Osteocyte (in vitro differentiated cells): ENCODE results near the gene NSUN3. TPM values are rescaled to one million over a fixed set of nuclear protein-coding genes. Genes with fewer than 3 reads are reported as not detected.
"Not testable (repeated sequence)": the region's sequence is repeated elsewhere in the genome, so short reads cannot be mapped to it uniquely, and the experiment has no call there.

Experiments used
- DNase-seq: peaks from one replicate; pipeline ENCODE4 v3.0.0; 2021; ENCODE audit warnings: mixed read lengths; ENCODE audit not compliant: unreplicated experiment; ENCODE audit errors: extremely low spot score
- H3K27ac Mint-ChIP-seq: one replicate; pipeline ENCODE4 v1.8.0; 2021; ENCODE audit warnings: mild to moderate bottlenecking, mixed read lengths; ENCODE audit not compliant: unreplicated experiment
- H3K27me3 Mint-ChIP-seq: one replicate; pipeline ENCODE4 v1.8.0; 2021; ENCODE audit warnings: mixed read lengths; ENCODE audit not compliant: unreplicated experiment
- H3K36me3 Mint-ChIP-seq: one replicate; pipeline ENCODE4 v1.8.0; 2021; ENCODE audit warnings: mixed read lengths; ENCODE audit not compliant: unreplicated experiment
- H3K4me1 Mint-ChIP-seq: one replicate; pipeline ENCODE4 v1.8.0; 2021; ENCODE audit warnings: mixed read lengths; ENCODE audit not compliant: unreplicated experiment
- H3K4me3 Mint-ChIP-seq: one replicate; pipeline ENCODE4 v1.8.0; 2021; ENCODE audit warnings: mild to moderate bottlenecking, moderate library complexity, mixed read lengths; ENCODE audit not compliant: unreplicated experiment
- H3K9me3 Mint-ChIP-seq: one replicate; pipeline ENCODE4 v1.8.0; 2021; ENCODE audit warnings: mixed read lengths; ENCODE audit not compliant: unreplicated experiment
- total RNA-seq: library from RNA; stranded (reverse); gene quantifications from 2 replicates; pipeline ENCODE4 v1.2.1, GENCODE V29; 2021
- TF ChIP-seq, protein P1 (sequence below): fragments of 200-600 bp; sonication (generic); IDR thresholded peaks from 2 replicates; pipeline ENCODE4 v1.5.0; 2021; ENCODE audit warnings: antibody characterized with exemption, mild to moderate bottlenecking, moderate library complexity

The NSUN3 gene
- total RNA-seq, 1 donor from 2014 or later = 15.0 TPM

DNA sequence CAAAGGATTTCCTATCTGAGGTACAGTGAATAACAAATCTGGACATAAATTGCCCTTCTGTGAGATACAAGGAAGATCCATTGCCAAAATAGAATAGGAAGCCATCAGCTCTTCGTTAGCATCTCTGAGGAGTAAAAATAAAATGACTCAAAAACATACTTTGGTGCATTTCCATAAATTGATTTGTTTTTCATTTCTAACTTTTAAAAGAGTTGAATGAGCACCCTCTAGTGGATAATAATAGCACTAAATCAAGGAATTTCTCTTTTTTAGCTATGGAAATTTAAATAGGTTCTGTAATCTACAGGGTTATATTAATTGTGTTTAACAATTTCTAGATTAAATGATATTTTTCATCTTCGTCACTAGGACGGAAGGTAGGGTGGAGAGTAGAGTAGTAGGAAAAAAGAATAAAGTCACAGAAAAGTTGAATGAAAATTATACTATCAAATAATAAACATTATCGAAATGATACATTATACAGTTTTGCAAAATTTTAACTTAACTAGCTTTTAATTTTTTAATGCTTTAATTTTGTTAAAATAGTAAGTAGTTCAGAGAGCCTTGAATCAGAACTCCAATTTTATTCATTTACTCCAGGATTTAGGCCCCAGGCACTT is 6.4 kb downstream of the NSUN3 start:
- H3K4me3 Mint-ChIP-seq = no peak overlapping the region
- H3K36me3 Mint-ChIP-seq = peaks cover 25% of the 10 kb centered on the region
- no peak for DNase-seq

DNA sequence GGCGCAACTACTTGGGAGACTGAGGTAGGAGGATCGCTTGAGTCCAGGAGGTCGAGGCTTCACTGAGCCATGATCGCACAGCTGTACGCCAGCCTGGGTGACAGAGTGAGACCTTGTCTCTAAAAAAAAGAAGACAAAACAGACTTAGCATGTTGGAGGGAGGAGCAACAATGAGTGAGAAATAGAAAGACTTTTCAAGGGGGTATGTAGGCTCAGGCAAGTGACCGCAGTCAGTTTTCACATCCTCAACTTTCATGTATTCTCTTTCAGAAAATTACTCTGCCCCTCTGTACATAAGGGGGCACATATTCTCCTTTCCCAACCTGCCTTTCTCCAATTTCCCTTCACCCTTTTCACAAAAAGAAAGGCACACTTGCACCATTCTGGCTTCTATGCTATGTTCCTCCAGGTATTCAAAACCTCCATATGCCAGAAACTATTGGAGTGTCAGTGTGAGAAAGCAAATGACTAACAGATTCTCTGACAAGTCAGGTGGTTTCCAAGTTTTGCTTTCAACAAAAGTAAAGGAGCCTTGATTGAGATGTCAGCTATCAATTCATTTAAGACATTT is 7.6 kb downstream of the NSUN3 start:
- Mint-ChIP-seq H3K4me3 (no peak overlapping the region), H3K9me3 (no peaks in the 10 kb centered on the region), H3K4me1 (peaks cover 10% of the 10 kb centered on the region), H3K27me3 (no peaks in the 10 kb centered on the region), H3K27ac (no peak overlapping the region), H3K36me3 (peaks cover 22% of the 10 kb centered on the region)
- no peak for DNase-seq
- TF ChIP-seq, protein P1, sequence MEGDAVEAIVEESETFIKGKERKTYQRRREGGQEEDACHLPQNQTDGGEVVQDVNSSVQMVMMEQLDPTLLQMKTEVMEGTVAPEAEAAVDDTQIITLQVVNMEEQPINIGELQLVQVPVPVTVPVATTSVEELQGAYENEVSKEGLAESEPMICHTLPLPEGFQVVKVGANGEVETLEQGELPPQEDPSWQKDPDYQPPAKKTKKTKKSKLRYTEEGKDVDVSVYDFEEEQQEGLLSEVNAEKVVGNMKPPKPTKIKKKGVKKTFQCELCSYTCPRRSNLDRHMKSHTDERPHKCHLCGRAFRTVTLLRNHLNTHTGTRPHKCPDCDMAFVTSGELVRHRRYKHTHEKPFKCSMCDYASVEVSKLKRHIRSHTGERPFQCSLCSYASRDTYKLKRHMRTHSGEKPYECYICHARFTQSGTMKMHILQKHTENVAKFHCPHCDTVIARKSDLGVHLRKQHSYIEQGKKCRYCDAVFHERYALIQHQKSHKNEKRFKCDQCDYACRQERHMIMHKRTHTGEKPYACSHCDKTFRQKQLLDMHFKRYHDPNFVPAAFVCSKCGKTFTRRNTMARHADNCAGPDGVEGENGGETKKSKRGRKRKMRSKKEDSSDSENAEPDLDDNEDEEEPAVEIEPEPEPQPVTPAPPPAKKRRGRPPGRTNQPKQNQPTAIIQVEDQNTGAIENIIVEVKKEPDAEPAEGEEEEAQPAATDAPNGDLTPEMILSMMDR = no peak

More for the DNA sequence above, 6.4 kb downstream of the NSUN3 start:
- Mint-ChIP-seq H3K27me3 (no peaks in the 10 kb centered on the region), H3K27ac (peak overlapping the region; percentile 29), H3K4me1 (peaks cover 19% of the 10 kb centered on the region), H3K9me3 (no peaks in the 10 kb centered on the region)
- TF ChIP-seq, protein P1 = peak; percentile 64

DNA sequence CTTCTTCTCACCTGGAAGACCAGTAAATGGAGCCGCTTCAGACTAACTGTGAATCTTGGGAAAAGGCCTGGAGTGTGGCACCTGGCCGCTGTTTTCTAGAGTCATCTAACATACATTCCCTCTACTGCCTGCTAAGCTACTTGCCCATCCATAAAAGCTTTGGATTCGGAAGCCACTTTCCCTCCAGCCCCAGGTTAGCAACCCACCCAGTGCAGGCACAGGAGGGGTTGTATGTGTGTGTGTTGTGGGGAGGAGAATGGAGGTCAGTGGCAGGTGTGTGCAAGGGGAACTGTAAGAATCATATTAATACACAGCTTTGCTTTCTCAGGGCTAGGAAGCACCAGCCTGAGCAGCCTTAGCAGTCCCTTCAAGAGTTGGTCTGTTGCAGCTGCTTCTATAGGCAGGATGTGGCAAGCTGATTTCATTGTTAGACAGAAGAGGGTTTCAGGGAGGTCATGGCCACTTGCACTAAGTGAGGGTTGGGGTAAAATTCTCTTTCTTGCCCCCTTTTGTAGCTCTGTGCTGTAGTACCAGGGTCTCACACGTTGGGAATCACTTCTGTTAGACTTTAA is 8.9 kb downstream of the NSUN3 start:
- Mint-ChIP-seq H3K9me3 (no peaks in the 10 kb centered on the region), H3K27ac (no peak overlapping the region), H3K36me3 (peaks cover 21% of the 10 kb centered on the region), H3K27me3 (no peaks in the 10 kb centered on the region), H3K4me3 (no peak overlapping the region), H3K4me1 (peaks cover 5% of the 10 kb centered on the region)
- DNase-seq = no peak
- TF ChIP-seq, protein P1 = no peak

- no peak overlapping the region for H3K27ac Mint-ChIP-seq
- H3K9me3 Mint-ChIP-seq = no peaks in the 10 kb centered on the region
- peaks cover 22% of the 10 kb centered on the region for H3K36me3 Mint-ChIP-seq
- DNase-seq = no peak
- no peaks in the 10 kb centered on the region for H3K27me3 Mint-ChIP-seq
- no peaks in the 10 kb centered on the region for H3K4me1 Mint-ChIP-seq
- H3K4me3 Mint-ChIP-seq = no peak overlapping the region
- TF ChIP-seq, protein P1 = no peak
Measured at GRCh38 chr3:94076055-94076454, 13.2 kb downstream of the NSUN3 start.

- H3K27me3 Mint-ChIP-seq, H3K4me3 Mint-ChIP-seq, H3K9me3 Mint-ChIP-seq, H3K27ac Mint-ChIP-seq, H3K4me1 Mint-ChIP-seq, DNase-seq: not testable (repeated sequence)
- H3K36me3 Mint-ChIP-seq = peaks cover 24% of the 10 kb centered on the region
Measured at GRCh38 chr3:94080552-94080951, 17.7 kb downstream of the NSUN3 start.
